Activated T-helper 9 cell treated with anti-CD3 and anti-CD28 coated beads, Interleukin-2, amount 50 U/mL, for 16 hours (primary cell): ENCODE data around the gene TNXB.
"Not testable (repeated sequence)": the region's sequence is repeated elsewhere in the genome, so short reads cannot be mapped to it uniquely, and the experiment has no call there.

ENCODE experiments used
- DNase-seq: peaks from one replicate; pipeline ENCODE4 v3.0.0-alpha.2; 2020; ENCODE audit warnings: low read depth

The TNXB gene

DNA sequence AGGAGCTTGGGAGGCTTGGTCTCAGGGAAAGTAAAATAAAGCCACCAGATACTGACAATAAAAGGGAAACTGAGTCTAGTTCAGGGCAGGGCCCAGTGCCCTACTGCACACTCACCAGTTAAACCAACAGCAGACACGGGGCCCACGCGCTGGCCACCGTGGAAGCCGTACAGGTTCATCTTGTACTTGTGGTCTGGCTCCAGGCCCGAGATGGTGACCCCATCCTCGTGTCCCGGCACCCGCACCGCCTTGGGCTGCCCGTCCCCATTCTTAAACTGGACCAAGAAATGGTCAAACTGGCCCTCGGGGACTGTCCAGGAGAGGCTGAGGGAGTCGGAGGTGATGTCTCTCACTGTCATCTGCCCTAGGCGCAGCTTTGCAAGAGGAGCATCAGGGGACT lies 44.4 kb downstream of the TNXB start:
- no peak for DNase-seq

DNA sequence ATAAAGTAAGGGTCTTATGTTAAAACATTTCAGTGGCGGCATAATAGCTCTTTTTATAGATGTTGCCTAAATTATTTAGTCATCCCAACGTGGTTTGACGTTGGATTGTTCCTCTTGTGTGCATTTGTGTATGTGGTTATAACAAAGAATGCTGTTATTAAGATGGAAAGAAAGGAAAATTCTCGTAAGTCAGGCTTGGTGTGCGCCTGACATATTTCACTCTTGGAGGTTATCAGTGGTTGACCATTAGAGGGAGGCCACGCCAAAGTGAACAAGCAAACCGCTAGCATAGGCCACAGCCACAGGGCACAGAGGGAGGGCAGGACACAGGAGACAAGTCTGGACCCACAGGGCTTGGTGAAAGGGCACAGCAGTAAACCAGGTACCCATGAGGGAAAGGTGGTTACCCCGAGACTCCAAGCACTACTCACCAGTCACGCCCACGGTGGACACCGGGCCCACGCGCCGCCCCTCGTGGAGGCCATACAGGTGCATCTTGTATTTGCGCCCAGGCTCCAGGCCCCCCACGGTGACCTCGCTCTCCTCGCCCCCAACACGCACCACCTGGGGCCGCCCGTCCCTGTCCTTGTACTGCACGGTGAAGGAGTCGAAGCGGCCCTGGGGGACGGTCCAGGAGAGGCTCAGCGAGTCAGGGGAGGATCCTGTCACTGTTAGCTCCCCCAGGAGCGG lies 48.0 kb downstream of the TNXB start:
- DNase-seq: no peak

DNA sequence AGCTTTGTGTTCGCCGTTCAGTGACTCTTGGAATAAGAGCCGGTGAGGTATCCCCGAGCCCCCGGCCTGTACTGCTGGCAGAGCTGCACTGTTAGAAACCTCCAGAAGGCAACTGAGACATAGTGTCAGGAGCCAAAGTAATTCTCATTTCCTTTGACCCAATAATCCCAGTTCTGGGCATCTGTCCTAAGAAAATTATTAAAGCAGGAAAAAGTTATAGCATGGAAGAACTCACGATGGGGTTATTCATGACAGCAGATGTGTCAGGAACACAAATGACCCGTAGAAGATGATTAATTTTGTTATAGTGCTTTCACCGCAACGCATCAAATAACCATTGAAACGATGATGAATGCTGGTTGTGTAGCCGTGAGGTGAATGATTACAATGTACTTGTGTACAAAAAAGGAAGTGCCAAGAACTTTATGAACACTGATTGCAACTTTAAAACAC lies 50.6 kb downstream of the TNXB start:
- no peak for DNase-seq

DNA sequence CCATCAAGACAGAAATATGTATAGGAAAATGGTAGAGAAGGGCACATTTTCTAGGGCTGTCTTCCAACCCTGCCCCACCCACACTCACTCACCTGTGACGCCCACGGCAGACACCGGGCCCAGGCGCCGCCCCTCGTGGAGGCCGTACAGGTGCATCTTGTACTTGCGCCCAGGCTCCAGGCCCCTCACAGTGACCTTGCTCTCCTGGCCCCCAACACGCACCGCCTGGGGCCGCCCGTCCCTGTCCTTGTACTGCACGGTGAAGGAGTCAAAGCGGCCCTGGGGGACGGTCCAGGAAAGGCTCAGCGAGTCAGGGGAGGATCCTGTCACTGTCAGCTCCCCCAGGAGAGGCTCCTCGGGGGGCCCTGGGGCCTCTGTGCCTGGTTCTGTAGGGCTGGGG lies 51.2 kb downstream of the TNXB start:
- DNase-seq: no peak

DNA sequence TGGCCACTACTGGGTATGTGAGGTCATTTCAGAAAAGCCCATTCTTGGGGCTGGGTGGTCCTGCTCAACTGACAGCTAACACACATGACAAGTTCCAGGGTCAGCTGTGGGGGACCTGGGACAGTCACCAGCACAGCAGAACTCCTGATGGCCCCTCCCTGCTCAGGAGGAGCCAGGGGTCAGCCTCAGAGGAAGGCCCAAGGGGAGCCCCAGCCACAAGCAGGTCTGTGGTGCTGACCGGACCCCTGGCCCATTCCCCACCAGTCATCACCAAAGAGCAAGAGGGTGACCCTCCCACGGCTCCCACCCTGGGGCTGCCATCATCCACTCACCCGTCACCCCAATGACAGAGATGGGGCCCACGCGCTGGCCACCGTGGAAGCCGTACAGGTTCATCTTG lies 52.9 kb downstream of the TNXB start:
- DNase-seq: no peak

DNA sequence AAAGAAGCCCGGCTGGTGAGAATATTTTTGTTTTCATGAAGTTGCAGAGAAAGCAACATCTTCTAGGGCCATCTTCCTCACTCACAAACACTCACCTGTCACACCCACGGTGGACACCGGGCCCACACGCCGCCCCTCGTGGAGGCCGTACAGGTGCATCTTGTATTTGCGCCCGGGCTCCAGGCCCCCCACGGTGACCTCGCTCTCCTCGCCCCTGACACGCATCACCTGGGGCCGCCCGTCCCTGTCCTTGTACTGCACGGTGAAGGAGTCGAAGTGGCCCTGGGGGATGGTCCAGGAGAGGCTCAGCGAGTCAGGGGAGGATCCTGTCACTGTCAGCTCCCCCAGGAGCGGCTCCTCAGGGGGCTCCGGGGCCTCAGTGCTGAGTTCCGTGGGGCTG lies 53.4 kb downstream of the TNXB start:
- not testable (repeated sequence) for DNase-seq

DNA sequence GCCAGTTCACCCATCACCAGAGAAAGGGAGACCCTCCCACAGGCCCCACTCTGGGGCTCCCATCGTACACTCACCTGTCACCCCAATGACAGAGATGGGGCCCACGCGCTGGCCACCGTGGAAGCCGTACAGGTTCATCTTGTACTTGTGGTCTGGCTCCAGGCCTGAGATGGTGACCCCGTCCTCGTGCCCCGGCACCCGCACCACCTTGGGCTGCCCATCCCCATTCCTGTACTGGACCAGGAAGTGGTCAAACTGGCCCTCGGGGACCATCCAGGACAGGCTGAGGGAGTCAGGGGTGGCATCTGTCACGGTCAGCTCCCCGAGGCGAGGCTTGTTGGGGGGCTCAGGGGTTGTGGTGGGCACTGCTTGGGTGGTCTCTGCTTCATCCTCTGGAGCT lies 55.8 kb downstream of the TNXB start:
- not testable (repeated sequence) for DNase-seq

DNA sequence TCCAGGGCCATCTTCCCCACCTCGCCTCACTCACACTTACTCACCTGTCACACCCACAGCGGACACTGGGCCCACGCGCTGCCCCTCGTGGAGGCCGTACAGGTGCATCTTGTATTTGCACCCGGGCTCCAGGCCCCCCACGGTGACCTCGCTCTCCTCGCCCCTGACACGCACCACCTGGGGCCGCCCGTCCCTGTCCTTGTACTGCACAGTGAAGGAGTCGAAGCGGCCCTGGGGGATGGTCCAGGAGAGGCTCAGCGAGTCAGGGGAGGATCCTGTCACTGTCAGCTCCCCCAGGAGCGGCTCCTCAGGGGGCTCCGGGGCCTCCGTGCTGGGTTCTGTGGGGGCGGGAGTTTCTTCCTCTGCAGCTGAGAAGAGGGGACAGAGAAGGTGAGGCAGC lies 56.5 kb downstream of the TNXB start:
- DNase-seq: not testable (repeated sequence)

DNA sequence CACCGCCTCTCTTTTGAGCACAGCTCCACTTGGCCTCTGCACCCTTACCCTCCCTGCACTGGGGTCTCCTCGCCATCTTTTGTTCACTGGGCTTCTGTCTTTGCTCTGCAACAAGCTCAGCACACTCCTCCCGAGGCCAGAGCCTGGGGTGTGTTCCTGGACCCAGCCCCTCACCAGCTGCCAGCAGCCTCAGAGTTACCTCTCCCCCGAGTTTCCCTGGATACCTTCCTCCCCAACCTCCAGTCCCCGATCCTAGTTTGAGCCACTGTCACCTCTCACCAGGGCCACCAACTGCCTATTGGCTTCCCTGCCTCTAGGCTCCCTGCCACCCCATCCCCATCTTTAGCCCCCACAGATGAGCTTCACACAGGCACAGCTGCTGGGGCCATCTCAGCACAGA lies 58.6 kb downstream of the TNXB start:
- DNase-seq: no peak

DNA sequence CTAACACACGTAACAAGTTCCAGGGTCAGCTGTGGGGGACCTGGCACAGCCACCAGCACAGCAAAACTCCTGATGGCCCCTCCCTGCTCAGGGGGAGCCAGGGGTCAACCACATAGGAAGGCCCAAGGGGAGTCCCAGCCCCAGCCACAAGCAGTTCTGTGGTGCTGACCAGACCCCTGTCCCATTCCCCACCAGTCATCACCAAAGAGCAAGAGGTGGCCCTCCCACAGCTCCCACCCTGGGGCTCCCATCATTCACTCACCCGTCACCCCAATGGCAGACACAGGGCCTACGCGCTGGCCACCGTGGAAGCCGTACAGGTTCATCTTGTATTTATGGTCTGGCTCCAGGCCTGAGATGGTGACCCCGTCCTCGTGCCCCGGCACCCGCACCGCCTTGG lies 59.4 kb downstream of the TNXB start:
- DNase-seq: not testable (repeated sequence)

DNA sequence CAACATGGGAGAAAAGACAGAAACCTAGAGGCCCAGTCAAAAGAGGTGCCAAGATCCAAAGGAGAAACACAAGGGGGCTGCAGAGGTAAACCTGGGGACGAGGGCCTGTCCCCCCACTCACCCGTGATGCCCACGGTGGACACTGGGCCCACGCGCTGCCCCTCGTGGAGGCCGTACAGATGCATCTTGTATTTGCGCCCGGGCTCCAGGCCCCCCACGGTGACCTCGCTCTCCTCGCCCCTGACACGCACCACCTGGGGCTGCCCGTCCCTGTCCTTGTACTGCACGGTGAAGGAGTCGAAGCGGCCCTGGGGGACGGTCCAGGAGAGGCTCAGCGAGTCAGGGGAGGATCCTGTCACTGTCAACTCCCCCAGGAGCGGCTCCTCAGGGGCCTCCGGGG lies 60.0 kb downstream of the TNXB start:
- not testable (repeated sequence) for DNase-seq

DNA sequence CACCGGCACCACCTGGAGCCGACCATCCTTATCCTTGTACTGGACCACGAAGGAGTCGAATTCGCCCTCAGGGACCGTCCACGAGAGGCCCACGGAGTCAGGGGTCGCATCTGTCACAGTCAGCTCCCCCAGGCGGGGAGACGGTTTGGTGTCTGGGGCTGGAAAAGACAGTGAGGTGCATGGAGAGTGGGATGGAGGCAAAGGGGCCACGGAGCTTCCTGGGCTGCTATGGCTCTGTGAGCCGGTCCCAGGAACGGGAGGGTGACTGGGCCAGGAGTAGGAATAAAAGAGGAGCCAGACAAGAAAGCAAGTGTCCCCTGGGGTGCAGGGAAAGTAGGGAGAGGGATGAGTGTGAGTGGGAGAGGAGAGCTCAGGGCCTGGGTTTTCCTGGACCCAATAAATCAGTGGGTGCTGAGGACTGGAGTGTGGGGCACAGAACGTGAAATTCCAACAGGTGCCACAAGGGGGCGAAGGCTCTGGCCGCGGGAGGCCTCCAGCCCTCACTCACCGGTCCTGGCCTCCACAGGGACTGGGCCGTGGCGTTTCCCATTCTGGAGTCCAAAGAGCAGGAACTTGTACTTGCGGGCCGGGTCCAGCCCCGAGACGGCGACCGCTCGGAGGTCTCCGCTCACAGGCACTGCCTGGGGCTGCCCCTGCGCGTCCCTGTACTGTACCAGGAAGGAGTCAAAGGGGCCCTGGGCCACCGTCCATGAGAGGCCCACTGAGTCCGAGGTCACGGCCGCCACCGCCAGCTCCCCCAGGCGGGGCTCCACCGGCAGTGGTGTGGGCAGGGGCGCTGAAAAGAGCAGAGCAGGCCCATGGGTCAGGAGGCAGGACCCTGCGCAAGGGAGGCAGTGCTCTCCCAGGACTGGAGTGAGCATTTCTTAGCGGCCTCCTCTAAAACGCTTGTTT lies 61.0 kb downstream of the TNXB start:
- peak; percentile 46 for DNase-seq

DNA sequence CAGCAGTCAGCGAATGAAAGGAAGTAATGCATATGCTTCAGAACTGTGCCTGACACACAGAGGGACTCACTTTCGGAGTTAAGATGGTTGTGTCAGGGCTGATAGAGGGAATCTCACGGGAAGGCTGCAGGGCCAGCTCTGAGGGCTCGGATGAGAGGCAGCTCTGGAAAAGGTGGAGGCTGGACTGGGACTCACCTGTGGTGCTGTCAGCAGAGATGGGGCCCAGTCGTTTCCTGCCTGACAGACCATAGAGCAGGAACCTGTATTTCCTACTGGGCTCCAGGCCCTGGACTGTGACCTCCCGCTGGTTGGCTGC lies 61.6 kb downstream of the TNXB start:
- DNase-seq: no peak

DNA sequence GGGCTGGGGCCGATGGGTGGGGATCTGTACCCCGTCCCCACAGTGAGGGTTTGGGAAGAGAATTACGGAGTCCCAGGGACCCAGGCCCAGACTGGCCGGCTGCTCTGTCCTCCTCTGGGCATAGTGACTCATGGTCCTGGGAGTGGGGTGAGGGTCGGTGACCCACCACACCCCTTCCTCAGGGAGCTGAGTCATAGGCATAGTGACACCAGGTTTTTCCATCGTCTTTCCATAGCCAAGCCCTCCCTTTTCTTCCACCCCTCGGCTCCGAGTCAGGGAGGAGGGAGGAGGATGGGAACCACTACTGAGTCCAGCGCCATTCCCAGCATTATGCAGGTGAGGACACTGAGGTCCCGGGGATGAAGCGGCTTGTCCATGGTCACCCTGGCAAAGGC lies 62.1 kb downstream of the TNXB start:
- DNase-seq: no peak

DNA sequence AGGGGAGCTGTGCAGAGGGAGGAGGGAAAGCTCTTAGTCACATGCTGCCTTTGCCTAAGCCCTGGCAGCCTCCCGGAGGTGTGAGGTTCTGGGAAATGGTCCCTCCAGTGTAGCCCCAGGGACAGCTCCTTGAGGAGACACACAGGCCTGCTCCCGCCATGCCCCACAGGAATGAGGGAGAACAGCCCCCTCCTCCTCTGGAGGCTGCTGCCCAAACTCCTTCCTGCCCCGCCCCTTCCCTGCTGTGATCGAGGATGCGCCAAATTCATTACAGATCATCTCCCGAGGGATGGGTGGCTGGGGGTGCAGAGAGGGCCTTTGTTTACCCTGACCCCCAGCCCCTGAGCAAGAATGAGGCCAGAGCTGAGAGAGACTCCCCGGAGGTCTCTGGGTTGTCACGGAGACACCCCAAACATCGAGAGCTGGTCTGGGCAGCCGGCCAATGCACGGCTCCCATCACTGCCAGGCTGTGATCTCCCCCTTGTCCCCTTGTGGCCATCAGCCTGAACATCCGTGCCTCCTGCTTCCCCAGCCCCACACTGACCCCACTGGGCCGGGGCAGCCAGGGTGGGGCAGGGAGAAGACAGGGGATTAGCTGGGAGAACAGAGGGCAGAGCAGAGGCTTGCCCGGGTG lies 62.6 kb downstream of the TNXB start:
- DNase-seq: no peak

DNA sequence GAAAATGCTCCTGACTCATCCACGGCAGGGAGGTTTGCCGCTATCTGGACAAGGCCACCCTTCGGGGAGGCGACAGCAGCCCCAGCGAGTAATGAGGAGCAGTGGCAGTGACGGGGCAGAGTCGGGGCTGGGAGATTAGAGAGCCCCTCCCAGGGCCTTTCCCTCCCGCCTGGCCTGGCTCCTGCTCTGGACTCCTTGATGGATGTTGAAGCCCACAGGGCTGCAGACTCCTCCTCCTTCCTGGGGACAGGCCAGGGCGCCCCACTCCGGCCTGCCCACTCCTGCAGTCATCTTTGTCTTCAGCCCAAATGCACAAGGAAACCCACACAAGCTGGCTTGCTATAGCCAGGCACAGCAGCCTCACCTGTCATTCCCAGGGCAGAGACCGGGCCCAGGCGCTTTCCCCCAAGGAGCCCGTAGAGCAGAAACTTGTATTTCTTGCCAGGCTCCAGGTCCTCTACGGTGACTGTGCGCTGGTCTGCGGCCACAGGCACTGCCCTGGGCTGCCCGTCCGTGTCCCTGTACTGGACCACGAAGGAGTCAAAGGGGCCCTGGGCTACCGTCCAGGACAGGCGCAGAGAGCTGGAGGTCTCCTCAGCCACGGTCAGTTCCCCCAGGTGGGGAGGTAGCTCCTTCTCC lies 63.2 kb downstream of the TNXB start:
- no peak for DNase-seq

DNA sequence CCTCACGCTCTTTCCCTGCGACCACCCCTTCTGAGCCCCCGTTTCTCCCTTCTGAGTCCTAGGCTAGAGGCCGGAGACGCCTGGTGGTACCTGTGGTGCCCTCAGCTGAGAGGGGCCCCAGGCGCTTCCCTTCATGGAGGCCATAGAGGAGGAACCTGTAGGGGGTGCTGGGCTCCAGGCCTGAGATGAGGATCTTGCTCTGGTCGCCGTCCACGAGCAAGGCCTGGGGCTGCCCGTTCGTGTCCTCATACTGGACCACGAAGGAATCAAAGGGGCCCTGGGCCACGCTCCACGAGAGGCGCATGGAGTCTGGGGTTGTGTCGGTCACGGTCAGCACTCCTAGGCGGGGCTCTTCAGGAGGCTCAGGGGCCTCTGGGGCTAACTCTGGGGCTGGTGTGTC lies 64.2 kb downstream of the TNXB start:
- DNase-seq: not testable (repeated sequence)

DNA sequence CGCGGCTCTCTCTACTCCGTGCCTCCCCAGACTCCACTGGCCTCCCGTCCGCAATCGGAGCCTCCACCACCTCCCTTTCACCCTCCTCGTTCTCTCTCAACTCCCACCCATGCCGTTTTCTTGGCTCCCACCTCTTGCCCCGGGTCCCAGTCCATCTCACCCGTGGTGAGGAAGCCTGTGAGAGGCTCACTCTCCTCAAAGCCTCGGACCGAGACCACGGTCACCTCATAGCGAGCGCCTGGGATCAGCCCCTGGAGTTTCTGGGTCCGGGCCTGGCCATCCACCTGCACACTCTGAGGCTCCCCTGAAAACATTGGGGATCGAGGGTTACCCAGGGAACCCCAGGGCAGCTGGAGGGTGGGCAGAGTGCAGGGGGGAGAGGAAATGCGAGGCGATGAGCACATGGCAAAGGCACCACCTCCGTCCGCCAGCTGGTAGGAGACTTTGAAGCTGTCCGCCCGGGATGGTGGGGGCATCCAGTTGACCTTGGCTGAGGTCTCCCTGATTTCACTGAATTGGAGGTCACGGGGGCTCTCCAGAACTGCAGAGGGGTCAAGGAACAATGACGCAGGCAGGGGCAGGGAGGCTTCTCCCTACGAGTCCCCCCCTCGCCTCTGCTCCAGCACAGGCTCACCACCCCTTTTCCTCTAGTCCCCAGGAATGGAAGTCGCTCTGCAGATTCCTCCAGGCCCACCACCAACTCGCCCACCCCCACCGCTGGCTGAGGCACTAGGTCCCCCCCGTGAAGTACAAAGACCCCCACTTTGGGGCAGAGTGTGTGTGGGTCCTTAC lies 65.4 kb downstream of the TNXB start:
- not testable (repeated sequence) for DNase-seq

DNA sequence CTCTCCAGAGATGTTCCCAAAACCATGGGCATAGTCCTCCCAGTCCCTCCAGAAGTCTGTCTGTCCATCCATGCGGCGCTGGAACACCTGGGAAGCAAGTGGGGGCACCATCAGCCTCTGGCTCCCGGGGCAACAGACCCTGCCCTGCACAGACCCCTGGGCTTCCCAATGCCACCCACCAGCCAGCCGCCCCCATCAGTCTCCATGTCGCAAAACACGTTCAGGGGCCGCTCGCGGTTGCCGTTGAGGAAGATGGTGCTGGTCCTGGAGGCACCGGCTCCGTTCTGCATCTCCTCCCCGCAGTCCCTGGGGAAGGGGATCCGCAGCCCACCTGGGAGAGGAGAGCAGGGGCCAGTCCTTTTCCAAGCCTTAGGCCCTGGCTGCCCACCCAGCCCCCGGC lies 66.9 kb downstream of the TNXB start:
- not testable (repeated sequence) for DNase-seq

DNA sequence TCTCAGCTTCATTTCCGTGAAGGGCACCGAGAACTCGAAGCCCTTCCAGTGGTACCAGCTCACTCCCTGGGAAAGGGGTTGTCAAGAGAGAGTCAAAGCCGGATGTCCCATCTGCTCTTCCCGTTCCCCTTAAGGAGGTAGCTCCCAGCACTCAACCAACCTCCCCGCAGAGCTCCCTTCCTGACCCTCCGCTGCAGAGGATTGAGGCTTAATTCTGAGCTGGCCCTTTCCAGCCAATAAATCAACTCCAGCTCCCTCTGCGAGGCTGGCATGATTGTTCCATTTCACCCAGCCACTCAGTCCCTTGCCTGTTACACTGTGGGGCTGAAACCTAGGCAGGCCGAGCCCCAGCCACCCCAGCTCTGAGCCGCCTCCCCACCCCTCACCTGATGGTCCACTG lies 67.8 kb downstream of the TNXB start:
- not testable (repeated sequence) for DNase-seq

DNA sequence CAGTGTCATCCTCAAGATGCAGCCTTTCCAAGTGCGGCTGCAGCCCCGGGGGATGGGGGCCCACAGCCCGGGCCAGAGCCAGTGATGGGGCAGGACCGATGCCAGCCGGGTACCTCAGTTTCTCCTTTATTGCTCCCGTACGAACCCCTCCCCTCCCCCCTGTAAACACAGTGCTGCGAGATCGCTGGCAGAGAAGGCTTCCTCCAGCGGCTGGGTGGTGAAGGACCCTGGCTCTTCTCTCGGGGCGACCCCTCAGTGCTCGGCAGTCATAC lies 68.2 kb downstream of the TNXB start:
- DNase-seq: not testable (repeated sequence)
